Adrenal gland (tissue), 12 donors: ENCODE data around the gene FRMD1. TPM values are rescaled to one million over a fixed set of nuclear protein-coding genes. Genes with fewer than 3 reads are reported as not detected.

ENCODE experiments used
- DNase-seq, 7 donors: peaks; one replicate each; pipeline ENCODE4 v3.0.0-alpha.2; 2019 to 2020
- H3K27ac ChIP-seq, 5 donors: fragments of 200-600 bp; sonication (generic) in 4 of 5; 1 replicate in 3 of 5; 2 replicates in 2 of 5; pipeline versions ENCODE4 v1.5.1 to v1.8.0; 2016 to 2020; ENCODE audit warnings: mild to moderate bottlenecking in 1 of 5
- H3K27me3 ChIP-seq: fragments of 200-600 bp; 2 replicates; pipeline ENCODE4 v1.8.0; 2021
- H3K36me3 ChIP-seq, 2 donors: fragments of 200-600 bp; replicated peaks in 1 of 2; 1 replicate in 1 of 2; 2 replicates in 1 of 2; pipeline versions ENCODE4 v1.5.1 to v1.8.0; 2018 to 2022
- H3K4me1 ChIP-seq, 2 donors: fragments of 200-600 bp; replicated peaks in 1 of 2; 1 replicate in 1 of 2; 2 replicates in 1 of 2; pipeline versions ENCODE4 v1.5.1 to v1.8.0; 2018 to 2021
- H3K4me3 ChIP-seq, 4 donors: fragments of 200-600 bp; sonication (generic) in 3 of 4; one replicate each; pipeline ENCODE4 v1.5.1; 2016 to 2018
- H3K9me3 ChIP-seq, 3 donors: fragments of 200-600 bp; sonication (generic) in 1 of 3; replicated peaks in 1 of 3; 1 replicate in 2 of 3; 2 replicates in 1 of 3; pipeline versions ENCODE4 v1.5.1 to v1.8.0; 2016 to 2021
- POLR2A ChIP-seq, 2 donors: fragments of 450-650 bp; IDR thresholded peaks; one replicate each; pipeline ENCODE4 v1.6.1; 2017; ENCODE audit warnings: antibody characterized with exemption in 2 of 2, mild to moderate bottlenecking in 2 of 2, moderate library complexity in 1 of 2
- WGBS, 4 donors: extraction: QIAGEN DNeasy Blood & Tissue Kit in 2 of 4; methylation state at CpG; one replicate each; pipeline versions ENCODE4 v1.1.5 to v1.1.7; 2013 to 2017; 5-methylcytosine and 5-hydroxymethylcytosine counted together
- intact Hi-C, 2 donors: fragments of 100-400 bp; cut with DNase I; formaldehyde crosslinking; loops; one replicate each; pipeline versions ENCODE4 v1.14.1 to v1.15.0; 2022 to 2023
- polyA plus RNA-seq, 3 donors: library from polyadenylated mRNA; stranded (reverse); fragments of 200-250 nt in 2 of 3; fragments of 350-450 nt in 1 of 3; fragmentation: Illumina TruSeq in 1 of 3; extraction: RNeasy Lipid Tissue Mini Kit (QIAGEN cat#74804) in 1 of 3; gene quantifications; one replicate each; pipeline ENCODE4 v1.2.3, GENCODE V29; 2013 to 2014
- total RNA-seq, 9 donors: library from RNA; depleted of rRNA in 4 of 9; stranded (reverse); fragments of >200 nt in 4 of 9; fragments of 120-200 nt in 1 of 9; fragmentation: NEBNext Ultra II Directional in 1 of 9; extraction: Animal tissue kit (Norgen Biotek cat#: 25700) in 1 of 9; gene quantifications; one replicate each; pipeline versions ENCODE4 v1.1.0 to v1.2.4, GENCODE V29; 2013 to 2023
- TF ChIP-seq, protein P1 (sequence below), 6 experiments: fragments of 450-650 bp in 4 of 6; fragments of 200-600 bp in 2 of 6; sonication (generic) in 1 of 6; IDR thresholded peaks; 1 replicate in 5 of 6; 2 replicates in 1 of 6; pipeline versions ENCODE4 v1.5.1 to v1.8.0; 2016 to 2021; ENCODE audit warnings: antibody characterized with exemption in 6 of 6, mild to moderate bottlenecking in 2 of 6, moderate library complexity in 1 of 6
- donor health status: healthy with polysubstance abuse.
- donor health status: Bipolar disorder and iron deficiency.
- donor health status: DM: yes; HTN: yes; CAD: no.
- donor health status: DM: no; HTN: no; CAD: no.
- donor health status: DM: no; HTN: no; CAD: no.
- donor health status: DM: yes; HTN: yes; CAD: no.

Gene FRMD1
- total and polyA plus RNA-seq, 12 donors = under 0.01 to 0.32 (median 0.14) TPM; not detected in 7

DNA sequence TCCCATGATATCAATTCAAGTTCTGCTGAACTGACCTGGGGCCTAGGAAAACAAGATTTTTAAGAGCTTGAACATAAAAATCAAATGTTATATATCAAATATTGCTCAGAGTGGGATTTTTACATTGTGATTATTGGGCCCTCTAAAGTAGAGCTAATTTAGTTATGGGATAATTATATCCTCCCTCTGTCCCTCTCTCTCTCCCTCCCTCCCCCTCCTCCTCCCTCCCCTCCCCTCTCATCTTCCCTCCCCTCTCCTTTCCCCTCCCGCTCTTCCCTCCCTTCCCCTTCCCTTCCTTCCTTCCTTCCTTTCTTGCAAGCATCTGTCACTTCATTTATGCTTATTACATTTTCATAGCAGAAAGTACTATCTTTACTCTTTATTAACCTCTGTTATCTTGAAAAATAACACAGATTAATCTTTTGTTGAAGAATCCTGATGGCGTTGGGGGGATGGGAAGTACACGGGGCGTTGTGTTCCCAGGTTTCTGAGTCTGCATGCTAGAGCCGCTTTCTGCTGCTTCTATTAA lies 48.7 kb downstream of the FRMD1 start:
- Histone ChIP-seq H3K9me3 (no peaks in the 10 kb centered on the region), H3K4me3 (no peak overlapping the region), H3K4me1 (no peaks in the 10 kb centered on the region), H3K27ac (no peak overlapping the region), H3K27me3 (no peaks in the 10 kb centered on the region), H3K36me3 (no peaks in the 10 kb centered on the region)
- intact Hi-C loops = no loop called here
- TF ChIP-seq, protein P1, sequence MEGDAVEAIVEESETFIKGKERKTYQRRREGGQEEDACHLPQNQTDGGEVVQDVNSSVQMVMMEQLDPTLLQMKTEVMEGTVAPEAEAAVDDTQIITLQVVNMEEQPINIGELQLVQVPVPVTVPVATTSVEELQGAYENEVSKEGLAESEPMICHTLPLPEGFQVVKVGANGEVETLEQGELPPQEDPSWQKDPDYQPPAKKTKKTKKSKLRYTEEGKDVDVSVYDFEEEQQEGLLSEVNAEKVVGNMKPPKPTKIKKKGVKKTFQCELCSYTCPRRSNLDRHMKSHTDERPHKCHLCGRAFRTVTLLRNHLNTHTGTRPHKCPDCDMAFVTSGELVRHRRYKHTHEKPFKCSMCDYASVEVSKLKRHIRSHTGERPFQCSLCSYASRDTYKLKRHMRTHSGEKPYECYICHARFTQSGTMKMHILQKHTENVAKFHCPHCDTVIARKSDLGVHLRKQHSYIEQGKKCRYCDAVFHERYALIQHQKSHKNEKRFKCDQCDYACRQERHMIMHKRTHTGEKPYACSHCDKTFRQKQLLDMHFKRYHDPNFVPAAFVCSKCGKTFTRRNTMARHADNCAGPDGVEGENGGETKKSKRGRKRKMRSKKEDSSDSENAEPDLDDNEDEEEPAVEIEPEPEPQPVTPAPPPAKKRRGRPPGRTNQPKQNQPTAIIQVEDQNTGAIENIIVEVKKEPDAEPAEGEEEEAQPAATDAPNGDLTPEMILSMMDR (IDR thresholded peaks at IDR 0.05) = no peak
- no peak for TF ChIP-seq POLR2A (IDR thresholded peaks at IDR 0.05)
- 32 to 51% (median 42%) methylated on average over 5 of the region's 5 CpGs for WGBS, 4 donors
- no peak for DNase-seq

DNA sequence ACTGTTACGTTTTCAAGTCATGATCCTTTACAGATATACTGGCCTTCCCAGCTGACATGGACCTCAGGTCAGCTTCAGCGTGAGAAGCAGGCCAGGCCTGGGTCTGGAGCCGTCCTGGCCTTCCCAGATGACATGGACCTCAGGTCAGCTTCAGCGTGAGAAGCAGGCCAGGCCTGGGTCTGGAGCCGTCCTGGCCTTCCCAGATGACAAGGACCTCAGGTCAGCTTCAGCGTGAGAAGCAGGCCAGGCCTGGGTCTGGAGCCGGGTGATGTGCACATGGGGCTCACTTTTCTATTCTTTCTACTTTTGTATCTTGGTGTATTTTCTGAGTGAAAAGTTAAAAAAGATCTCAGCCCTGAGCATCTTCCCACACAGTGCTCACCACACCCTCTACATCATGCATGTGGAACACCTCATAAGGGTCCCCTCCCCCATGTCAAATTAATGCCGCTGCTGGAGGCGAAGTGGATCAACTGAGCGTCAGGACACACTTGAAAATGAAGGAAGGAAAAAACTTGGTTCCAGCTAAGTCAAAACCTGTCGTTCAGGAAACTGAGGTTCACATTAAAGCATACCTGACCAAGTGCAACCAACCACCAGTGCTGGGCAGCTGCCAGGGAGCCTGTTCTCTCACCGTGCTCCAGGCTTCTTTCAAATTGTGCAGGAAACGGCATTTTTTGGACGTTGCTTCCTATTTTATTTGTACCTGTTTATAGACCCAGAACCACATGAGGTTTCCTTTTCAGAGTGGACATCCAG lies 49.4 kb downstream of the FRMD1 start:
- Histone ChIP-seq H3K36me3 (no peaks in the 10 kb centered on the region), H3K4me1 (no peaks in the 10 kb centered on the region), H3K9me3 (no peaks in the 10 kb centered on the region), H3K4me3 (no peak overlapping the region), H3K27me3 (no peaks in the 10 kb centered on the region), H3K27ac (no peak overlapping the region)
- TF ChIP-seq, protein P1 (IDR thresholded peaks at IDR 0.05) = no peak
- no peak for TF ChIP-seq POLR2A (IDR thresholded peaks at IDR 0.05)
- intact Hi-C loops = no loop called here
- DNase-seq = peak in 2 of 7 donors; percentile 13 to 30
- WGBS, 4 donors = 70 to 79% (median 76%) methylated on average over 11 to 14 of the region's 14 CpGs

DNA sequence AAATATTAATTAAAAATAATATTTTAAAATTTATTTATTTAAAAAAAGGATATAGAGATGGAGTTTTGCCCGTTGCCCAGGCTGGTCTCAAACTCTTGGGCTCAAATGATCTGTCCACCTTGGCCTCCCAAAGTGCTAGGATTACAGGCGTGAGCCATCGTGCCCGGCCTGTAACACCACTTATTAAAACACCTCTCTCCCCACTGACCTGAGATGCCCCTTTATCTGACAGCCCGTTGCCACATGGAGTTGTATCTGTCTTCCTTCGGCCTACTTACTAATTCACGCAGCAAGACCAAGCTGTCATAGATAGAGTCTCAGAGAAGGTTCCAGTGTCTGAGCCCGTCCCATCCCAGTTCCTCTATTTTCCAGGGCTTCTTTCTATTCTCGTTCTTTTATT lies 50.8 kb downstream of the FRMD1 start:
- Histone ChIP-seq H3K27me3 (no peaks in the 10 kb centered on the region), H3K9me3 (no peaks in the 10 kb centered on the region), H3K36me3 (no peaks in the 10 kb centered on the region), H3K4me1 (no peaks in the 10 kb centered on the region), H3K4me3 (no peak overlapping the region), H3K27ac (no peak overlapping the region)
- WGBS, 4 donors = 83 to 90% (median 87%) methylated on average over 9 of the region's 9 CpGs
- TF ChIP-seq POLR2A (IDR thresholded peaks at IDR 0.05) = no peak
- TF ChIP-seq, protein P1 (IDR thresholded peaks at IDR 0.05) = no peak
- no peak for DNase-seq
- intact Hi-C loops = no loop called here

DNA sequence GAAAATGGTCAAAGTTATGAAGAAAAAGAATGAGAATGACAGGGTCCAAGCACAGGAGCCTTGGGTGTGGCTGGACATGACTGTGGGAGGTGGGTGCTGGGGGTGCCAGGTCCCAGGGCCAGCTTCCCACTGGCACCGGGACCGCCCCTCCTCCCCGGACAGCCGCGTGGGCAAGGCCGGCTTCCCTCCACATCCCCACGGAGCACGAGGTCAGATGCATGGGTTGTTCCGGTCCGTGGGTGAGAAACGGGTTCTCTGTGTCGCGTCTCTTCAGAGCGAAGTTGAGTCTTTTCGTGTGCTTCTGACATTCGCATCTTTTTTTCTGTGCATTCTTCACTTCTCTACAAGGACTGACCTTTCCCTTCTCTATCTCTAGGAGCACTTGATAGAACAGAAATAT lies 51.5 kb downstream of the FRMD1 start:
- no peaks in the 10 kb centered on the region for H3K4me1 ChIP-seq
- no peaks in the 10 kb centered on the region for H3K36me3 ChIP-seq
- H3K4me3 ChIP-seq = no peak overlapping the region
- no peak for TF ChIP-seq POLR2A (IDR thresholded peaks at IDR 0.05)
- TF ChIP-seq, protein P1 (IDR thresholded peaks at IDR 0.05) = no peak
- H3K9me3 ChIP-seq = no peaks in the 10 kb centered on the region
- H3K27ac ChIP-seq = no peak overlapping the region
- intact Hi-C loops = no loop called here
- no peak for DNase-seq
- WGBS, 4 donors = 79 to 92% (median 88%) methylated on average over 16 of the region's 16 CpGs
- no peaks in the 10 kb centered on the region for H3K27me3 ChIP-seq
